GM12864 (cell line): ENCODE data around the gene SMKR1.
"Not testable (repeated sequence)": the region's sequence is repeated elsewhere in the genome, so short reads cannot be mapped to it uniquely, and the experiment has no call there.

Experiments
- DNase-seq: peaks from one replicate; pipeline ENCODE4 v3.0.0-alpha.2; 2011; ENCODE audit warnings: low read depth
- H3K4me3 ChIP-seq: 2 replicates; pipeline ENCODE4 v1.5.1; 2011; ENCODE audit warnings: mild to moderate bottlenecking, low read depth, low read length, control low read depth
- TF ChIP-seq, protein P1 (sequence below): IDR thresholded peaks from 2 replicates; pipeline ENCODE4 v1.5.1; 2011; ENCODE audit warnings: low read depth, mild to moderate bottlenecking, moderate library complexity, low read length, control low read depth, inconsistent platforms; ENCODE audit errors: missing control alignments

SMKR1 gene

DNA sequence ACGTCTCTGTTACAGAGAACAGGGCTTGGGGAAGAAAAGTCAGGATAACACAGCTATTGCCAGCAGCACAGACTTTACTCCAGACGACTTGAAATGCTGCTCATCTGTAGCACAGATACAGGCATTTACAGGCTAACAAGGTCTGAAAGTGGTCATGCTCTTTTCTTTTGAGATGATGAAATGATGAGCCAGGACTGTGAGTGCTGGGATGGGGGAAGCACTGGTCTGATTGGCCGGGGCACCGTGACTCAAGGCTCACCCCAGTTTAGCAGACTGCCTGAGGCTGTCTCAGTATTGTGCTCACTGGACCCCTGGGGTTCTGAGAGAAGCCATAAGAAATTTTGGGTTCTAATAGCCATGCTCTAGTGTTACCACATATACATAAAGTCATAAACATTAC is 12.4 kb downstream of the SMKR1 start:
- no peak overlapping the region for H3K4me3 ChIP-seq
- no peak for DNase-seq
- TF ChIP-seq, protein P1, sequence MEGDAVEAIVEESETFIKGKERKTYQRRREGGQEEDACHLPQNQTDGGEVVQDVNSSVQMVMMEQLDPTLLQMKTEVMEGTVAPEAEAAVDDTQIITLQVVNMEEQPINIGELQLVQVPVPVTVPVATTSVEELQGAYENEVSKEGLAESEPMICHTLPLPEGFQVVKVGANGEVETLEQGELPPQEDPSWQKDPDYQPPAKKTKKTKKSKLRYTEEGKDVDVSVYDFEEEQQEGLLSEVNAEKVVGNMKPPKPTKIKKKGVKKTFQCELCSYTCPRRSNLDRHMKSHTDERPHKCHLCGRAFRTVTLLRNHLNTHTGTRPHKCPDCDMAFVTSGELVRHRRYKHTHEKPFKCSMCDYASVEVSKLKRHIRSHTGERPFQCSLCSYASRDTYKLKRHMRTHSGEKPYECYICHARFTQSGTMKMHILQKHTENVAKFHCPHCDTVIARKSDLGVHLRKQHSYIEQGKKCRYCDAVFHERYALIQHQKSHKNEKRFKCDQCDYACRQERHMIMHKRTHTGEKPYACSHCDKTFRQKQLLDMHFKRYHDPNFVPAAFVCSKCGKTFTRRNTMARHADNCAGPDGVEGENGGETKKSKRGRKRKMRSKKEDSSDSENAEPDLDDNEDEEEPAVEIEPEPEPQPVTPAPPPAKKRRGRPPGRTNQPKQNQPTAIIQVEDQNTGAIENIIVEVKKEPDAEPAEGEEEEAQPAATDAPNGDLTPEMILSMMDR = no peak

DNA sequence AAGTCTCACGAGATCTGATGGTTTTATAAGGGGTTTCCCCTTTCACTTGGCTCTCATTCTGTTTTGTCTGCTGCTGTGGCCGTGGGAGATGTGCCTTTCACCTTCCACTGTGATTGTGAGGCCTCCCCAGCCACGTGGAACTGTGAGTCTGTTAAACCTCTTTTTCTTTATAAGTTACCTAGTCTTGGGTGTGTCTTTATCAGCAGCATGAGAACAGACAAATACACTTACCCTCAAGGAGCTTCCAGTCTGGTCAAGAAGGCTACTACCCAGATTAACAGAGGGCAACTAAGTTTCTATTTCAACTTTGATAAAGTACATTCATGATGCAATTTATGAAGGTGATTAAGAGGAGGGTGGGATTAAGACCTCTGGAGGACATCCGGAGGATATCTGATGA is 13.1 kb downstream of the SMKR1 start:
- H3K4me3 ChIP-seq = no peak overlapping the region
- TF ChIP-seq, protein P1 = no peak
- DNase-seq = no peak

DNA sequence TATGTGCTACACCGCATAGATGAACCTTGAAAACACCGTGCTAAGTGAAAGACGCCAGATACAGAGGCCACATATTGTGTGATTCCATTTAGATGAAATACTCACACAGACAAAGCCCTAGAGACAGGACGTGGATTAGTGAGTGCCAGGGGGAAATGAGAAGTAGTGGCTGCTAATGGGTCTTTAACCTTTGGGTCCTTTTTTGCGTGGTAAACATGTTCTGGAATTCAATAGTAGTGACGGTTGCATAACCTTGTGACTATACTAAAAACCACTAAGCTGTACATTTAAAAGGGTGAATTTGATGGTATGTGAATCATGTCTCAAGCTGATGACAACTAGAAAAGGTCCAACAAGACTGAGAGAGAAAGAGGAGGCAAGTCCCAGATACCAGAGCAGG is 15.6 kb downstream of the SMKR1 start:
- TF ChIP-seq, protein P1 = no peak
- no peak for DNase-seq
- no peak overlapping the region for H3K4me3 ChIP-seq

DNA sequence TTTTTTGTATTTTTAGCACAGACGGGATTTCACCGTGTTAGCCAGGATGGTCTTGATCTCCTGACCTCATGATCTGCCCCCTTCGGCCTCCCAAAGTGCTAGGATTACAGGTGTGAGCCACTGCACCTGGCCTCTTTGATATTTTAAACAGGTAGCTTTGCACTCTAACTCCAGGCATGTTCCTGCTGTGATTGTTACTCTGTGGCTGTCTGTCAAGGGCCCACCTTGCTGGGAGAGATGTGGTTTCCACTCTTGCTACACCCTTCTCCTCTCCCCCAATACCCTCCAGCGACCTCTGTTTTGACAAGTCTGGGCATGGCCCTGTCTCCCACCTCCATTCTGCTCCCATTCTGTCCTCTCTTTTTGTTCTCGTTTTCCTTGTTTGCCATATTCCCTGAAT is 17.1 kb downstream of the SMKR1 start:
- no peak overlapping the region for H3K4me3 ChIP-seq
- TF ChIP-seq, protein P1 = no peak
- DNase-seq = no peak

DNA sequence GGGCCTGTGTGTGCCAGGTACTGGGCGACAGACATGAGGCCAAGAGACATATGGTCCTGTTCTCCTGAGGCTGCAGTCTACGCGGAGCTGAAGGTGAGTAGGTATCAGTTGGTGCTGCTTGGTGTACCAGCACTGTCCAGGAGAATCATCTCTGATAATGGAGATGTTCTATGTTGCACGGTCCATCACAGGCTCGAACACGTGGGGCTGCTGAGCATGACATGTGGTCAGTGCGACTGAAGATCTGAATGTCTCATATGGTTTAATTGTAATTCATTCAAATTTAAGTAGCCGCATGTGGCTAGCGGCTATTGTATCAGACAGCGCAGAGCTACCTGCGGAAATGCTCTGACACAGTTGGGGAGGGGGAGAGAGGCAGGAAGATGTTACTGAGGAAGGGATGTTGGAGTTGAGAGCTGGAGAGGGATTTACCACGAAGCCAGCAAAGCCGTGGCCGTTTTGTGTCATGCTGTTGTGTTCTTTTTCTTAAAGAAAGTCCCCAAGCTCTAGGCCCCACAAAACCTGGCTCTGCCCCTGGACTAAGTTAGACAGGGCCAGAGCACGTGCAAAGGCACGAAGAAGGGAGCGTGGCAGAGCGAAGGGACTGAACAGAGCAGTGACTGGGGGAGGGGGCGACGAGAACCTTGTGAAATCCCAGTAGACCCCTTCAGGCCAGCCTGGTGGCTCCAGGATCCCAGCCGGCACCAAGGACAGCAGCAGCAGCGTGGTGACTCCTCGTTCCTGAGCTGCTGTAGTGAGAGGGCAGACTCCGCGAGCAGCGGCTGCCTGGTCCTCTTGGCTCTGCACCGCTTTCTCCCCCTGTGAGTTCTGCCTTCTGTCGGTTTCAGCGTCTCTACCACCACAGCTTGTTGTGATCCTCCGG is 20.0 kb downstream of the SMKR1 start:
- TF ChIP-seq, protein P1 = no peak

DNA sequence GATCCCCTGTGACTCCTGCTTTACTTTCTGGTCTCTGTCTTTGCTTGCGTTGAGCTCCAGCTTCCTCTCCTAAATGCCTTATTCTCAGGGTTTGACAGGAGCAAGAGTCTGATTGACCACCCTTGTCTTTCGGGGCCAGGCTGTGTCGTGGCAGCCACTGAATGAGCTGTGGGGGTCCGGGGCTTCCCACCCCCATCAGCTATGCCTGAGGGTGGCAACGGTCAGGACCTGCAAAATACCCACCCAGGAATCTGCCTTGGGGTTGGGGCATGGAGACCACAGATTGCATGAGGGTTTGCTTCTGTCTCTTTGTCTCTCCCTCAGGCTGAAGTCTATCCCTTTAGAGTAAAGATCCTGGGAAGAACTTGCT is 20.6 kb downstream of the SMKR1 start:
- DNase-seq = no peak
- no peak overlapping the region for H3K4me3 ChIP-seq
- TF ChIP-seq, protein P1 = no peak

More for the DNA sequence above, 20.0 kb downstream of the SMKR1 start:
- no peak overlapping the region for H3K4me3 ChIP-seq
- no peak for DNase-seq

DNA sequence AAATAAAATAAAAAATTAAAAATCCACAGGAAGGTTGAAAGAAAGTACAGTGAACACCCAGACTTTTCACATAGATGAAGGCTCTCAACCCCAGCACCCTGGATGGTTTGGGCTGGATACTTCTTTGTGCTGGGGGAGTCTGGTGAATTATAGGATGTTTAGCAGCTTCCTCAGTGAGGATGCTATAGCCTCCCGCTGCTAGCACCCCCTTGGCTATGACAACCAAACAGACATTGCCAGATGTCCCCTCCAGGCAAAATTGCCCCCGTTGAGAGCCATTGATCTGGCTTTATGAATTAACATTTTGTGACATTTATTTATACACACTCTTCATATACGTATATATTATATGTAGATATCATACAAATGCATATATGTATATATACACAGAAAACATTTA is 21.6 kb downstream of the SMKR1 start:
- no peak for DNase-seq
- TF ChIP-seq, protein P1 = no peak
- no peak overlapping the region for H3K4me3 ChIP-seq

DNA sequence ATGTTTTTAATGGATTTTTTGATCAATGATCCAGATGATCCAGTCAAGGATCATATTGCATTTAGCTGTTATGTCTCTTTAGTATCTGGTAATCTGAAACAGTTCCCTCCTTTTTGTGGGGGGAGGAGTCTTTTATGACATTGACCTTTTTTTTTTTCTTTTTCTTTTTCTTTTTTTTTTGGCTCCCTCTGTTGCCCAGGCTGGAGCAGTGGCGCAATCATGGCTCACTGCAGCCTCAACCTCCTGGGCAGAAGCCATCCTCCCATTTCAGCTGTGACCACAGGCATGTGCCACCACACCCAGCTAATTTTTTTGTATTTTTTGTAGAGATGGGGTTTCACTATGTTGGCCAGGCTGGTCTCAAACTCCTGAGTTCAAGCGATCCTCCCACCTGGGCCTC is 22.1 kb downstream of the SMKR1 start:
- not testable (repeated sequence) for DNase-seq, H3K4me3 ChIP-seq
